GM10847 (cell line): ENCODE data around the gene SKIDA1.

Experiments
- POLR2A ChIP-seq: IDR thresholded peaks from 2 replicates; pipeline ENCODE4 v1.6.1; 2011; ENCODE audit not compliant: insufficient read length; ENCODE audit errors: extremely low read depth

The SKIDA1 gene

GRCh38 chr10:21511095-21511570 lies 14.3 kb downstream of the SKIDA1 start:
- no peak for TF ChIP-seq POLR2A

- TF ChIP-seq POLR2A = no peak
Measured at GRCh38 chr10:21510241-21511094, 15.0 kb downstream of the SKIDA1 start.

- no peak for TF ChIP-seq POLR2A
Measured at GRCh38 chr10:21509341-21510240, 15.9 kb downstream of the SKIDA1 start.

GRCh38 chr10:21508706-21509331 lies 16.7 kb downstream of the SKIDA1 start:
- no peak for TF ChIP-seq POLR2A

- no peak for TF ChIP-seq POLR2A
Measured at GRCh38 chr10:21507150-21507549, 18.3 kb downstream of the SKIDA1 start.

GRCh38 chr10:21506351-21506750 lies 19.1 kb downstream of the SKIDA1 start:
- TF ChIP-seq POLR2A = no peak

GRCh38 chr10:21505711-21506278 lies 19.7 kb downstream of the SKIDA1 start:
- no peak for TF ChIP-seq POLR2A

GRCh38 chr10:21503542-21503941 lies 21.9 kb downstream of the SKIDA1 start:
- TF ChIP-seq POLR2A = no peak

GRCh38 chr10:21502348-21502740 lies 23.1 kb downstream of the SKIDA1 start:
- TF ChIP-seq POLR2A = no peak

GRCh38 chr10:21501731-21502347 lies 23.6 kb downstream of the SKIDA1 start:
- no peak for TF ChIP-seq POLR2A

- TF ChIP-seq POLR2A = no peak
Measured at GRCh38 chr10:21501091-21501490, 24.4 kb downstream of the SKIDA1 start.

- no peak for TF ChIP-seq POLR2A
Measured at GRCh38 chr10:21500578-21500910, 24.9 kb downstream of the SKIDA1 start.

GRCh38 chr10:21499701-21500577 lies 25.5 kb downstream of the SKIDA1 start:
- no peak for TF ChIP-seq POLR2A

- TF ChIP-seq POLR2A = no peak
Measured at GRCh38 chr10:21498986-21499385, 26.5 kb downstream of the SKIDA1 start.
